ENCODE measurements around the gene LBH.

The LBH gene

DNA sequence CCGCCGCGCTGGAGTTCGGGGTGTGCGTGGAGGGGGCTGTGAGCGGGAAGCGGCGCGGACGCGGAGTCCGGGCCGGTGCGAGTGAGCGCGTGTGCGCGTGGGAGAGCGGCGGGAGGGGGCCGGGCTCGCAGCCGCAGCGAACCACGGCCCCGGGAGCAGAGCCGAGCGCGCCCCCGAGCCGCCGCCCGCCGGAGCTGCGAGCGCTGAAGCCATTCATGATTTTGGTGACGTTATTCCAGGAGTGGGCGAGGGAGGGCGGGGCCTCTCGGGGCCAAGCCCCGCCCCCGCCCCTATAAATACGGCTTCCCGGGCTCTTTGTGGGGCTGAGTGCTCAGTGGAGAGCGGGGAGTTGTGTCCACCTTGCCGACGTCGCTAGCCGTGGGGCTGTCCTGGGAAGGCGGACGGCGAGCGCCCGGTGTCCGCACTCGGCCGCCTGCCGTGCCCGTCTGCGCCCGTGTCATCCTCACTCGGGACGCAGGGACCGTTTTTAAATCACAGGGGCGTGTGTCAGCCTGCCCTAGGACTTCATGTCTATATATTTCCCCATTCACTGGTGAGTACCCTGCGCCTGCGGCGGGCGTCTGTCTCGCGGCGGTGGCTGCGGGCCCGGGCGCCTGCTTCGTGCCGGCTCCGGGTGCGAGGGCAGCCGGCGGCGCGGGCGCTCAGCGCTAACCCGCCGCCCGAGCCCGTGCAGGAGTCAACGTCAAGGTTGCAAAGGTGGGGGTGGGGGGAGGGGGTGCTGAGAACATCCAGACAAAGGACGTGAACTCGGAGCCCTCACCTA is at the start of gene LBH:
LBH (plus strand) TSS at position 323 of the 784 bp plus-strand sequence; CDS start at position 528, 205 bp downstream.
- TF ChIP-seq JUND (IDR thresholded peaks at IDR 0.05; ENCODE audit: low read depth): no peak
- in situ Hi-C loops (cut with HindIII; ENCODE audit: low pct_unique_long_range_greater_than_20kb, low sequenced_read_pairs): no loop called here
- no peak for DNase-seq (ENCODE audit: low read depth in 1 of 2, low spot score in 1 of 2)

DNA sequence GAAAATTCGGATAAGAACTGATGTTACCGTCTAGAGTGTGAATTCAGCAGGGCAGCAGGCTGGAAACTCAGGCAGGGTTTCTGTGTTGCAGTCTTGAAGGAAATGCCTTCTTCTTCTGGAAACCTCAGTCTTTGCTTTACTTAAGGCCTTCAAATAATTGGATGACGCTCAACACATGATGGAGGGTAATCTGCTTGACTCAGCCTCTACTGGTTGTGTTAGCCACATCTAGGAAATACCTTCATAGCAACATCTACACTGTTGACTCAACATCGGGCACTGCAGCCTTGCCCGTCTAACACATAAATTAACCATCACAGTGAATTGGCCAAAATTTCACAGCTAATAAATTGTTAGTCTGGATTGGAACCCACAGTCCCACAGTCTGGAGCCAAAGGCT is 47.3 kb upstream of the LBH start:
- no peak for DNase-seq (ENCODE audit: low read depth in 1 of 2, low spot score in 1 of 2)
- in situ Hi-C loops (cut with HindIII; ENCODE audit: low pct_unique_long_range_greater_than_20kb, low sequenced_read_pairs): no loop called here
- no peak for TF ChIP-seq JUND (IDR thresholded peaks at IDR 0.05; ENCODE audit: low read depth)

DNA sequence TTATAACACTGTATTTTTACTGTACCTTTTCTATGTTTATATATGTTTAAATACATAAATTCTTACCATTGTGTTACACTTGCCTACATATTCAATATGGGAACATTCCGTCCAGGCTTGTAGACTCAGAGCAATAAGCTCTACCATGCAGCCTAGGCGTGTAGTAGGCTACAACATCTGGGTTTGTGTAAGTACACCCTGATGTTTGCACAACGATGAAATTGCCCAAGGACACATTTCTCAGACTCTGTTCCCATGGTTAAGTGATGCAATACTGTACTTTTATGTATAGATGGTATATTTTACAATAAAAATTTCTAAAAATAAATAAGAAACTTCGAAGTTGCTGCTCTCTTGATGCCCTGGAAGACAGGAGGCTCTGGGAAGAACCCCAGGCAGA is 46.2 kb upstream of the LBH start:
- no peak for TF ChIP-seq JUND (IDR thresholded peaks at IDR 0.05; ENCODE audit: low read depth)
- in situ Hi-C loops (cut with HindIII; ENCODE audit: low pct_unique_long_range_greater_than_20kb, low sequenced_read_pairs): no loop called here
- peak in 1 of 2 experiments; percentile 14 for DNase-seq (ENCODE audit: low read depth in 1 of 2, low spot score in 1 of 2)

DNA sequence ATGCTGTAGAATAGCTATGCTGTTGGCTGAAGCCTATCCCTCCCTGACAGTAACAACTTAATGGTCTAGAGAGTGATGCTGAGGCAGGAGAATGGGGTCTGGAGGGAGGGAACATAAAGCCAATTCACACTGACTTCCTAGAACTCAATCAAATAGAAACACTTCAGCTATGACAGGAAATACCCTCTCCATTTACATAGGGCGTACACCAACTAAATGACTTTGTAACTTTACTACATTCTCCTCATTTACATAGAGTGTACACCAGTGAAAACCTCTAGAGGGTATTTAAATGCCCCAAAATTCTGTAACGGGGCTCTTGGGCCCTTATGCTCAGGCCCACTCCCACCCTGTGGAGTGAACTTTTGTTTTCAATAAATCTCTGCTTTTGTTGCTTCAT is 43.0 kb upstream of the LBH start:
- in situ Hi-C loops (cut with HindIII; ENCODE audit: low pct_unique_long_range_greater_than_20kb, low sequenced_read_pairs): no loop called here
- no peak for DNase-seq (ENCODE audit: low read depth in 1 of 2, low spot score in 1 of 2)
- TF ChIP-seq JUND (IDR thresholded peaks at IDR 0.05; ENCODE audit: low read depth): no peak

DNA sequence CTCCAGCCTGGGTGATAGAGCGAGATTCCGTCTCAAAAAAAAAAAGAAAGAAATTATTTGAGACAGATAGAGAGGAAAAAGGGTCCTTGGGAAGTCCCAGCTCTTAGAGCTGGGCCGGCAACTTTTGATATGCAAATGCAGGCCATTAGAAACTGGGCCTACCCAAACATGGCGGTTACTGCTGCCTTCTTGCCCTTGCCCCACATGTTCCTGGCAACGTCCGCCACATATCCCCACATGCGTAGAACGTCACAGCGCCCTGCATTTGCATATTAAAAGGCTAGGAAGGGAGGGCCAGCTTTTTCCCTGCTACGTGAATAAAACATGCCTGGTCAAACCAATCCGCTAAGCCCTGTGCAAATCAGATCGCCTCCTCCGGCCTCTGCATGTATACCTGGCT is 40.7 kb upstream of the LBH start:
- DNase-seq (ENCODE audit: low read depth in 1 of 2, low spot score in 1 of 2): no peak
- in situ Hi-C loops (cut with HindIII; ENCODE audit: low pct_unique_long_range_greater_than_20kb, low sequenced_read_pairs): no loop called here
- no peak for TF ChIP-seq JUND (IDR thresholded peaks at IDR 0.05; ENCODE audit: low read depth)

DNA sequence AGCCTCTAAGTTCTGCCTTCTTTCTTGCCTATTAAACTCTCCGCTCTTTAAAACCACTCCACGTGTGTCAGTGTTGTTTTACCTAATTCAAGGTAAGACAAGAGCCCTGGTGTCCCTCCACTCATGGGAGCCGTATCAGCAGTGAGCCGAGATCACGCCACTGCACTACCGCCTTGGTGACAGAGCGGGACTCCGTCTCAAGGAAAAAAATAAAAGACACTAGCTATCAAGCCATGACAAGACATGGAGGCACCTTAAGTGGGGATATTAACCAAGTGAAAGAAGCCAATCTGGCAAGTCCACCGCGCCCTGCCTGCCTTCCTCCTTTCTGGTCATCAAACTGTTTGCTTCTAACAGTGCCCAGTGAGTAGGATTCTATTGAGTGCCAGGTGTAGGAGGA is 40.2 kb upstream of the LBH start:
- in situ Hi-C loops (cut with HindIII; ENCODE audit: low pct_unique_long_range_greater_than_20kb, low sequenced_read_pairs): no loop called here
- no peak for TF ChIP-seq JUND (IDR thresholded peaks at IDR 0.05; ENCODE audit: low read depth)
- no peak for DNase-seq (ENCODE audit: low read depth in 1 of 2, low spot score in 1 of 2)

DNA sequence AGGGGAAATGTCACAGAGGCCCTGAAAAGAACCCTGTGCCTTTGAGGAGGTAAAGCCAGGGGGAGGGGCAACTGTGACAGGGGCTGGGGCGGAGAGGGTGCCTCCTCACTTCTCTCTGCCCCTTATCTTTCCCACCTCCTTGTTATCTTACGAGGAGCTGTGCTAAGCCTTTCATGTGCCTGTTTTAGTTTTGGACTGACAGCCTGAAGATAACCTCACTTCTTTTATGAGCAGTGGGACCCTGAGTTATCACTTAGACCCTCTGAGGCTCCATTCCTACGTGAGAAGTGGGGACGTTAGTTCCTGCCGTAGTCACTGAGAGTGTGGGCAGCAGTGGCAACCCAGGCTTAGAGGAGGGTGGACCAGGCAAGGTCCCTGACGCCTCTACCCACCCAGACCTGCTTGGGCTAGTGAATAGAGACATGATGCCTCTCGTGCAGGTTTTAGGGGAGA is 39.5 kb upstream of the LBH start:
- TF ChIP-seq JUND (IDR thresholded peaks at IDR 0.05; ENCODE audit: low read depth): no peak
- in situ Hi-C loops (cut with HindIII; ENCODE audit: low pct_unique_long_range_greater_than_20kb, low sequenced_read_pairs): no loop called here
- no peak for DNase-seq (ENCODE audit: low read depth in 1 of 2, low spot score in 1 of 2)

DNA sequence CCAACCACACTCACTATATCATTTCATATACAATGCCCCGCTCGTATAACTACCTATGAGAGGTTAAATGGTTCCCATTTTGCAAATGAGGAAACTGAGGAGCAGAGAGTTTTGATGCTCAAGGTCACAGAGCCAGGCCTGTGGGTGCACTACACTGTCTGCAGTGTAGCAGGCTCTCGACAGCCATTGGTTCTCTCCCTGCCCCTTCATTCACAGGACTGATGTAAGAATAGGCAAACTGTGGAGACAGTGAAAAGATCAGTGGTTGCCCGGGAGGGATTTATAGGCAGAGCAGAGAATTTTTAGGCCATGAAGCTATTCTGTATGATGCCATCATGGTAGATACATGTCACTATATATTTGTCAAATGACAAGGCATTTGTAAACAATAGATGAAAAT is 39.0 kb upstream of the LBH start:
- DNase-seq (ENCODE audit: low read depth in 1 of 2, low spot score in 1 of 2): no peak
- in situ Hi-C loops (cut with HindIII; ENCODE audit: low pct_unique_long_range_greater_than_20kb, low sequenced_read_pairs): no loop called here
- no peak for TF ChIP-seq JUND (IDR thresholded peaks at IDR 0.05; ENCODE audit: low read depth)

DNA sequence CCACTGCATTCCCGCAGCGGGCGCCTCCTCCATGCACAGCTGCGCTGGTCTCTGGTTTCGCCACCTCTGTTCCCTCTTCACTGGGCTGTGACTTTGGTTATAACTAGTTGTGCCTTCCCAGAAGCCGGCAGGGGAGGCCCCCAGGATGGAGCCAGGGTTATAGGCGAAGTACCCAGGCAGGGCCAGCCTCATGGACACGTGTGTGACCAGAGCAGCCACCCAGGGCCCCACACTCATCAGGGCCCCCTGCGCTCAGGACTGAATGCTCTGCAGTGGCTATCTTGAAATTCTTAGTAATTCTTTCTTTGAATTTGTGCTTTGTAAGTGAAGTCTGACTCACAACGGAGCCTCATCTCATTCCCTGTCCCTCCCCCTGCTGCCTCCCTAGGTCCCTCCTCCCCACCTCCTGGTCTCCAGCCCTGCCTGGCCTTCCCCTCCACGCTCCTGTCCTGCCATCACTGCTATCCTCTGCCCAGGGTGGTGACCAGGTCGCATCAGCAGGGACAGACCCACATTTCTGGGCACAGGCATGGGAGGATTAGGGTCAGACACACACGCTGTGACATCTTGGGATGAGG is 38.1 kb upstream of the LBH start:
- no peak for DNase-seq (ENCODE audit: low read depth in 1 of 2, low spot score in 1 of 2)
- in situ Hi-C loops (cut with HindIII; ENCODE audit: low pct_unique_long_range_greater_than_20kb, low sequenced_read_pairs): no loop called here
- no peak for TF ChIP-seq JUND (IDR thresholded peaks at IDR 0.05; ENCODE audit: low read depth)

DNA sequence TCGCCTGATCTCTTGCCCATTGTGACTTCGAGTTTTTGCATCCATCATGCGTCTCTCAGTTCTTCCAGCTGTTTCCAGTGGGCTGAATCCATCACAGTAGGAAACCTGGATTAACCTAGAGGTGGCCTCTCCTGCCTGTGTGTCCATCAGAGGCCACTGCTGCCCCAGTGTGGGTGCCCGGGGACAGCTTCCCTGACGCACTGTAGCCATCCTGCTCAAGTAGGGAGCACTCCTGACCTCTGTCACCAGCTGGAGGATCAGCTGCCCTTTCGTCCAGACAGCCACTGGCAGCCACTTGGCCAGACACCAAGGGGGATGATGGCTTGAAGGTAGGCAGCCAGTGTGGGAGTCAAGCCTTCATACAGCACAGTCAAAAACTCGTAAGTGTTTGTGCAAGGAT is 36.9 kb upstream of the LBH start:
- in situ Hi-C loops (cut with HindIII; ENCODE audit: low pct_unique_long_range_greater_than_20kb, low sequenced_read_pairs): no loop called here
- DNase-seq (ENCODE audit: low read depth in 1 of 2, low spot score in 1 of 2): no peak
- TF ChIP-seq JUND (IDR thresholded peaks at IDR 0.05; ENCODE audit: low read depth): no peak

DNA sequence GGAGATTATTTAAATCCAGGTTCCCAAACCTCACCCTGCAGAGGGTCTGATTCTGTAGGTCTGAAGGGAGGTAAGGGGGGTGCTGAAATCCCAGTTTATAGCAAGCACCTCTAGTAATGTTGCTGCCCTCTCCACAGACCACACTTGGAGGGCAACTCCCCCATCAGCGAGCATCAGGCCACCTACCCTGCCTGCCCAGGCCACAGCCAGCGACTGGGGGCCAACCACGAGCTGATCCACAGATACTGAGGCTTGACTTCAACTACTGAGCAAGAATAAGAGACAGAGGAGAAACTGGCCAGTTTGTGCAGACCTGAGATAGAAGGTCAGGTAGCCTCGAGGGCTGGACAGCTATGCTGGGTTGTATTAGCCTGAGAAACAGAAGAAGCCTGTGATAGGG is 36.3 kb upstream of the LBH start:
- no peak for TF ChIP-seq JUND (IDR thresholded peaks at IDR 0.05; ENCODE audit: low read depth)
- no peak for DNase-seq (ENCODE audit: low read depth in 1 of 2, low spot score in 1 of 2)
- in situ Hi-C loops (cut with HindIII; ENCODE audit: low pct_unique_long_range_greater_than_20kb, low sequenced_read_pairs): no loop called here

DNA sequence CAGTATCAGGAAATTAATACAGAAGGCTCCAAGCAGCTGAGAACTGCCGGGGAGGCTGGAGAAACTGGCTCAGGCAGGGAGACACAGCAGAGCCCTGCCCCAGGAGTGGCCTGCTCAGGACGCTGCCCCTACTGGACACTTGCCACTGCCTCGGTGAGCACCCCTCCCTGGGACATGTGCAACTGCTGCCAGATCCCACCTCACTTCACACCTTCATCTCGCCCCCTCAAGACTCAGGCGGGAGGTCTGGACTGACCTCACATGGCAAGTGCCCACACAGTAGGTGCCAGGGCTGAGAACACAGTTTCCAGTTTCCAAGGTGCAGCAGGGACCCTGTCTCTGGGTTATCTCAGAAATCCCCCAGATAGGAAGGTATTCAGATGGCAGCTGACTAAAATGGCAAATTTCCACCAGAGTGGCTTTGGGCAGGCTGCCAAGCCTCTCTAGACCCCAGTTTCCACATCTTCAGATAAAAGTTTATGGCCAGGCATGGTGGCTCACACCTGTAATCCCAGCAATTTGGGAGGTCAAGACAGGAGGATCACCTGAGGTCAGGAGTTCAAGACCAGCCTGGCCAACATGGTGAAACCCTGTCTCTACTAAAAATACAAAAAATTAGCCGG is 33.7 kb upstream of the LBH start:
- no peak for DNase-seq (ENCODE audit: low read depth in 1 of 2, low spot score in 1 of 2)
- no peak for TF ChIP-seq JUND (IDR thresholded peaks at IDR 0.05; ENCODE audit: low read depth)
- in situ Hi-C loops (cut with HindIII; ENCODE audit: low pct_unique_long_range_greater_than_20kb, low sequenced_read_pairs): no loop called here

DNA sequence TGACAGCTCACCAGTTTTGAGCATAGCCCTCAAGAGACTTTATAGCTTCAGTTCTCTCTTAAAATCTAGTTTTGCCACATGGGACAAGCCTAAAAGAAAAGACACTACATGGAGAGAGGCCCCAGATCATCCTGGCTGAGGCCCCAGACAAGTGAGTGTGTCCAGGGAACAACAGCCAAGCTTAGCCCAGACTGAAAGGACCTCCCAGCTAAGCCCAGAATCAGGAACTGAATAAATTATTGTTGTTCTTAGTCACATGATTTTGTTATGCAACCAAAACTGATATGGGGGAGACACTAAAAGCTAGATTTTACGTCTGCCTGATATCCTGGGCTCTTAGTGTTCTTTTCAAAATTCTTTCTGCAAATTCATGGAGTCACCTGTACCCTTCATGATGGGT is 29.3 kb upstream of the LBH start:
- DNase-seq (ENCODE audit: low read depth in 1 of 2, low spot score in 1 of 2): no peak
- TF ChIP-seq JUND (IDR thresholded peaks at IDR 0.05; ENCODE audit: low read depth): no peak
- in situ Hi-C loops (cut with HindIII; ENCODE audit: low pct_unique_long_range_greater_than_20kb, low sequenced_read_pairs): no loop called here
